Stromal cell of bone marrow (primary cell): Measurements from ENCODE around the gene OSGEP.

Source experiments
- DNase-seq: peaks from one replicate; pipeline ENCODE4 v3.0.0-alpha.2; 2012; ENCODE audit warnings: low read depth

The OSGEP gene

GRCh38 chr14:20454516-20455354, at the start of gene OSGEP, which contains the start of gene APEX1:
Gene OSGEP, minus strand, starts transcription at chr14:20454812. Its CDS starts 129 bp downstream, at chr14:20454683.
Gene APEX1, plus strand, starts transcription at chr14:20455226. Its CDS starts 420 bp downstream, at chr14:20455646.
- DNase-seq = peak; percentile 97

GRCh38 chr14:20503898-20504297, 49.3 kb upstream of the OSGEP start:
- no peak for DNase-seq

- peak; percentile 43 for DNase-seq
Observed at GRCh38 chr14:20501346-20501745, 46.7 kb upstream of the OSGEP start.

GRCh38 chr14:20499881-20500280, 45.3 kb upstream of the OSGEP start:
- no peak for DNase-seq

GRCh38 chr14:20499108-20499507, 44.5 kb upstream of the OSGEP start:
- DNase-seq = no peak

- DNase-seq = no peak
Observed at GRCh38 chr14:20498622-20499021, 44.0 kb upstream of the OSGEP start.

- peak; percentile 45 for DNase-seq
Observed at GRCh38 chr14:20494935-20495766, 40.5 kb upstream of the OSGEP start.

GRCh38 chr14:20493634-20494033, 39.0 kb upstream of the OSGEP start:
- DNase-seq = no peak

- no peak for DNase-seq
Observed at GRCh38 chr14:20492486-20492885, 37.9 kb upstream of the OSGEP start.

GRCh38 chr14:20490563-20490962, 36.0 kb upstream of the OSGEP start:
- no peak for DNase-seq

GRCh38 chr14:20489093-20489994, 34.7 kb upstream of the OSGEP start:
- no peak for DNase-seq

GRCh38 chr14:20487396-20487725, 32.7 kb upstream of the OSGEP start:
- no peak for DNase-seq

- no peak for DNase-seq
Observed at GRCh38 chr14:20486684-20487395, 32.2 kb upstream of the OSGEP start.

- DNase-seq = no peak
Observed at GRCh38 chr14:20485900-20486299, 31.3 kb upstream of the OSGEP start.

GRCh38 chr14:20482382-20482781, 27.8 kb upstream of the OSGEP start:
- DNase-seq = no peak

- DNase-seq = no peak
Observed at GRCh38 chr14:20478894-20479293, 24.3 kb upstream of the OSGEP start.

GRCh38 chr14:20477211-20477876, 22.7 kb upstream of the OSGEP start:
- DNase-seq = no peak

- no peak for DNase-seq
Observed at GRCh38 chr14:20476776-20477175, 22.2 kb upstream of the OSGEP start.

- DNase-seq = no peak
Observed at GRCh38 chr14:20472536-20473169, 18.0 kb upstream of the OSGEP start.

- no peak for DNase-seq
Observed at GRCh38 chr14:20470603-20470901, 15.9 kb upstream of the OSGEP start.
